Loucy (cell line): Measurements from ENCODE around the gene HGFAC.

Experiments
- H2AFZ ChIP-seq: fragments of 200-600 bp; sonication (generic); 2 replicates; pipeline ENCODE4 v1.6.0; 2016; ENCODE audit warnings: antibody characterized with exemption, mild to moderate bottlenecking, low read length, moderate library complexity
- H3F3A ChIP-seq: fragments of 200-600 bp; 2 replicates; pipeline ENCODE4 v1.6.0; 2016; ENCODE audit warnings: antibody characterized with exemption, low read depth, mild to moderate bottlenecking
- H3K27me3 ChIP-seq: fragments of 200-600 bp; sonication (generic); 2 replicates; pipeline ENCODE4 v1.6.1; 2014; ENCODE audit warnings: low read length, mild to moderate bottlenecking; ENCODE audit not compliant: insufficient read depth, poor library complexity, severe bottlenecking
- H3K36me3 ChIP-seq: fragments of 200-600 bp; sonication (generic); 2 replicates; pipeline ENCODE4 v1.6.1; 2016; ENCODE audit warnings: low read length; ENCODE audit not compliant: insufficient read depth
- H3K4me1 ChIP-seq: fragments of 200-600 bp; sonication (generic); 2 replicates; pipeline ENCODE4 v1.5.1; 2014; ENCODE audit warnings: low read length, mild to moderate bottlenecking; ENCODE audit not compliant: insufficient read depth, poor library complexity, severe bottlenecking
- H3K4me2 ChIP-seq: fragments of 200-600 bp; sonication (generic); 2 replicates; pipeline ENCODE4 v1.6.0; 2014; ENCODE audit warnings: antibody characterized with exemption, low read length, low read depth, mild to moderate bottlenecking; ENCODE audit not compliant: poor library complexity, severe bottlenecking
- H3K4me3 ChIP-seq: fragments of 200-600 bp; sonication (generic); 2 replicates; pipeline ENCODE4 v1.5.1; 2014; ENCODE audit warnings: low read length, mild to moderate bottlenecking, mixed read lengths; ENCODE audit not compliant: poor library complexity, severe bottlenecking
- H3K79me2 ChIP-seq: fragments of 200-600 bp; sonication (generic); 2 replicates; pipeline ENCODE4 v1.6.1; 2014; ENCODE audit warnings: low read length; ENCODE audit not compliant: insufficient read depth
- H3K9ac ChIP-seq: fragments of 200-600 bp; sonication (generic); 2 replicates; pipeline ENCODE4 v1.6.0; 2014; ENCODE audit warnings: mild to moderate bottlenecking, low read depth, low read length, moderate library complexity; ENCODE audit not compliant: poor library complexity, severe bottlenecking
- H3K9me2 ChIP-seq: fragments of 200-600 bp; sonication (generic); replicated peaks from 2 replicates; pipeline ENCODE4 v1.6.1; 2016; ENCODE audit warnings: low read depth, low read length, mixed read lengths
- H3K9me3 ChIP-seq: fragments of 200-600 bp; sonication (generic); 2 replicates; pipeline ENCODE4 v1.6.1; 2014; ENCODE audit warnings: mild to moderate bottlenecking, antibody characterized with exemption, low read length, low read depth; ENCODE audit not compliant: insufficient read depth
- H4K20me1 ChIP-seq: fragments of 200-600 bp; sonication (generic); 2 replicates; pipeline ENCODE4 v1.6.0; 2014; ENCODE audit warnings: antibody characterized with exemption, low read length, mild to moderate bottlenecking; ENCODE audit not compliant: insufficient read depth, poor library complexity, severe bottlenecking
- EZH2phosphoT487 ChIP-seq: fragments of 200-600 bp; IDR thresholded peaks from 2 replicates; pipeline ENCODE4 v1.6.1; 2018; ENCODE audit warnings: antibody characterized with exemption, mild to moderate bottlenecking, moderate library complexity, borderline replicate concordance
- TF ChIP-seq, protein P1 (sequence below): fragments of 200-600 bp; sonication (generic); conservative IDR thresholded peaks from 2 replicates; pipeline ENCODE4 v1.5.1; 2014; ENCODE audit warnings: mild to moderate bottlenecking, antibody characterized with exemption, low read length

The HGFAC gene

DNA sequence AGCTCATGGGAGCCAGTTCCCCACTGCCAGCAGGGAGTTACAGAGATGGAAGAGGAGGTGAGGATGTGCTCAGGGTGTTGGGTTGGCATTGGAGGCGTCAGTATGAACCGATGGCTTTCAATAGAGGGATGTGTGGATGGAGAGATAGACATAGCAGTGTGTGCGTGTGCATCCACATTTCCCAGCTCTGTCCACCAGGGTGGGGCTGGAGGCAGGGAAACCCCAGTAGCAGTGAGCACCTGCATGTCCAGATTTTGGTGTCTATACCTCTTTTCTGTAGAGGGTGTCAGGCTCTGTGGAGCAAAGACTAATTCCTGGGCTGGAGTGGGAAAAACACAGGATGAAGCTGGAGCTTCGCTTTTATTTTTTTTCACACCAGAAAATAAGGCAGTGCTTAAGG lies 37.2 kb upstream of the HGFAC start:
- peaks cover 10% of the 10 kb centered on the region; the same call in 1 of the 2 replicates for H3K36me3 ChIP-seq
- H3K9ac ChIP-seq: no peak overlapping the region
- no peaks in the 10 kb centered on the region for H3K9me3 ChIP-seq
- H3F3A ChIP-seq: no peaks in the 10 kb centered on the region
- H2AFZ ChIP-seq: no peak overlapping the region
- H3K9me2 ChIP-seq: no peaks in the 10 kb centered on the region
- H3K4me3 ChIP-seq: no peak overlapping the region
- peaks cover 29% of the 10 kb centered on the region; the same call in 1 of the 2 replicates for H3K79me2 ChIP-seq
- peaks cover 5% of the 10 kb centered on the region for H3K4me1 ChIP-seq
- H4K20me1 ChIP-seq: peaks cover 3% of the 10 kb centered on the region
- H3K4me2 ChIP-seq: no peak overlapping the region
- TF ChIP-seq EZH2phosphoT487: no peak
- TF ChIP-seq, protein P1, sequence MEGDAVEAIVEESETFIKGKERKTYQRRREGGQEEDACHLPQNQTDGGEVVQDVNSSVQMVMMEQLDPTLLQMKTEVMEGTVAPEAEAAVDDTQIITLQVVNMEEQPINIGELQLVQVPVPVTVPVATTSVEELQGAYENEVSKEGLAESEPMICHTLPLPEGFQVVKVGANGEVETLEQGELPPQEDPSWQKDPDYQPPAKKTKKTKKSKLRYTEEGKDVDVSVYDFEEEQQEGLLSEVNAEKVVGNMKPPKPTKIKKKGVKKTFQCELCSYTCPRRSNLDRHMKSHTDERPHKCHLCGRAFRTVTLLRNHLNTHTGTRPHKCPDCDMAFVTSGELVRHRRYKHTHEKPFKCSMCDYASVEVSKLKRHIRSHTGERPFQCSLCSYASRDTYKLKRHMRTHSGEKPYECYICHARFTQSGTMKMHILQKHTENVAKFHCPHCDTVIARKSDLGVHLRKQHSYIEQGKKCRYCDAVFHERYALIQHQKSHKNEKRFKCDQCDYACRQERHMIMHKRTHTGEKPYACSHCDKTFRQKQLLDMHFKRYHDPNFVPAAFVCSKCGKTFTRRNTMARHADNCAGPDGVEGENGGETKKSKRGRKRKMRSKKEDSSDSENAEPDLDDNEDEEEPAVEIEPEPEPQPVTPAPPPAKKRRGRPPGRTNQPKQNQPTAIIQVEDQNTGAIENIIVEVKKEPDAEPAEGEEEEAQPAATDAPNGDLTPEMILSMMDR: no peak
- H3K27me3 ChIP-seq: no peaks in the 10 kb centered on the region

DNA sequence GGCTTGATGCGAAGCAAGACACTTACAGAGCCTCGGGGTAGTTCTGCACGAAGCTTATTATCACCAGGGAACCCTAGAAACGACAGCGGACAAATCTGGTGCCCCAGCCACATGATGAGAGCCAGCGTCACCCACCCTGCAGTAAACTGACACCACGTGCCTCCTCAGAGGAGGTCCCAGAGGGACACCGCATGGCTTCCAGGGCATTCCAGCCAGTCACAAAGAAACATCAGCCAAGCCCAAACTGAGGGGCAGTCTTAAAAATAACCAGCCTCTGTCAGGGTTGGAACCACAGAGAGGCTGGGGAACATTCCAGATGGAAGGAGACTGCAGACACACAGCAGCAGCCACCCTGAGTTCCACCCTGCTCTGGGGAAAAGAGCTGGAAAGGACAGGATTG lies 36.6 kb upstream of the HGFAC start:
- Histone ChIP-seq H4K20me1 (peaks cover 3% of the 10 kb centered on the region), H3K4me3 (no peak overlapping the region), H3K9me3 (no peaks in the 10 kb centered on the region), H3K36me3 (peaks cover 7% of the 10 kb centered on the region; the same call in 1 of the 2 replicates), H3K4me2 (no peak overlapping the region), H3K4me1 (peaks cover 5% of the 10 kb centered on the region), H3F3A (no peaks in the 10 kb centered on the region), H3K79me2 (peaks cover 36% of the 10 kb centered on the region; the same call in 1 of the 2 replicates), H2AFZ (no peak overlapping the region), H3K27me3 (no peaks in the 10 kb centered on the region), H3K9me2 (no peaks in the 10 kb centered on the region), H3K9ac (no peak overlapping the region)
- no peak for TF ChIP-seq EZH2phosphoT487
- TF ChIP-seq, protein P1: no peak

DNA sequence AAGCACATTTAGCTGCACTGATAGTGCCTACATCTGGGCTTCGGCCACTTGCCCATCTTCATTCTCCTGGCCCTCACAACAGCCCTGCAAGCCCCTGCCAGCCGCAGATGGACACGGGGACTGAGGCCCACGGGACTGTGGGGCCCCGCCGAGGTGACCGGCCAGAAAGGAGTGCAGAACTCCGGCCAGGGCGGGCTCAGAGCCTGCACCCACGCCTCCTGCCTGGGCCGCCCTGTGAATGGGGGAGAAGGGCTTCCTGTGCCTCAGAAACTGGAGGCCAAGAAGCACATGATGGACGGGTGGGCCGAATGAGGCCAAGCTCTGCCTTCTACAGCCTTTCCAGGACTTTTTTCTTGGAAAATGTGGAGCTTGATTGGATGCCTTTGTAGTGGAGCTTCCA lies 35.7 kb upstream of the HGFAC start:
- peaks cover 40% of the 10 kb centered on the region; the same call in 1 of the 2 replicates for H3K79me2 ChIP-seq

More for the DNA sequence above, 35.7 kb upstream of the HGFAC start:
- Histone ChIP-seq H3K4me3 (no peak overlapping the region), H3K9me3 (no peaks in the 10 kb centered on the region), H3F3A (no peaks in the 10 kb centered on the region), H2AFZ (no peak overlapping the region), H3K4me1 (peaks cover 5% of the 10 kb centered on the region), H3K4me2 (no peak overlapping the region), H3K36me3 (peaks cover 7% of the 10 kb centered on the region; the same call in 1 of the 2 replicates), H4K20me1 (peaks cover 3% of the 10 kb centered on the region), H3K9me2 (no peaks in the 10 kb centered on the region), H3K27me3 (no peaks in the 10 kb centered on the region), H3K9ac (no peak overlapping the region)
- TF ChIP-seq EZH2phosphoT487: no peak
- TF ChIP-seq, protein P1: no peak
